ENCODE results near the gene TMEM178B. TPM values are rescaled to one million over a fixed set of nuclear protein-coding genes. Genes with fewer than 3 reads are reported as not detected.
"Not testable (repeated sequence)": the region's sequence is repeated elsewhere in the genome, so short reads cannot be mapped to it uniquely, and the experiment has no call there.

The TMEM178B gene
- total RNA-seq, 1 experiment from 2014 or later = not detected

- H3K4me2 ChIP-seq = no peak overlapping the region
- no peaks in the 10 kb centered on the region for H3K36me3 ChIP-seq (ENCODE audit: low read depth)
- 0 out of 2 replicates have a peak, but pooled peaks cover 3% of the 10 kb centered on the region for H3K9me2 ChIP-seq (ENCODE audit: insufficient read depth)
- H4K20me1 ChIP-seq (ENCODE audit: insufficient read depth) = no peaks in the 10 kb centered on the region
- POLR2A ChIA-PET (ENCODE audit: unreplicated experiment) = no interaction called here
- H2AFZ ChIP-seq = no peak overlapping the region
- H3K27ac ChIP-seq = no peak overlapping the region
- H3F3A ChIP-seq (ENCODE audit: insufficient read depth, low read depth) = no peaks in the 10 kb centered on the region
- no peaks in the 10 kb centered on the region for H3K79me2 ChIP-seq (ENCODE audit: low read depth)
- no TSS peak for BruUV-seq (replicated peaks)
- no peaks in the 10 kb centered on the region for H3K9me3 ChIP-seq (ENCODE audit: insufficient read depth, low read depth)
- TF ChIP-seq EZH2 (IDR thresholded peaks at IDR 0.05; ENCODE audit: low read depth) (no peak), CTCF (conservative IDR thresholded peaks at IDR 0.05) (no peak)
- no peak for DNase-seq
- CTCF ChIA-PET = no interaction called here
- peaks cover 10% of the 10 kb centered on the region; the same call in 1 of the 2 replicates for H3K27me3 ChIP-seq (ENCODE audit: insufficient read depth, low read depth)
- no peak overlapping the region for H3K4me3 ChIP-seq
- intact Hi-C loops (cut with micrococcal nuclease; ENCODE audit: unreplicated experiment) = no loop called here
- no peaks in the 10 kb centered on the region for H3K4me1 ChIP-seq (replicated peaks; ENCODE audit: insufficient read depth)
These were observed 116.6 kb downstream of the TMEM178B start for GRCh38 chr7:141190495-141190894.

- BruUV-seq (replicated peaks) = no TSS peak
- Histone ChIP-seq H3K36me3 (ENCODE audit: low read depth) (no peaks in the 10 kb centered on the region), H3K79me2 (ENCODE audit: low read depth) (no peaks in the 10 kb centered on the region), H3K9me3 (ENCODE audit: insufficient read depth, low read depth) (no peaks in the 10 kb centered on the region), H3K4me2 (no peak overlapping the region), H3K27me3 (ENCODE audit: insufficient read depth, low read depth) (peaks cover 10% of the 10 kb centered on the region; the same call in 1 of the 2 replicates), H2AFZ (no peak overlapping the region), H3F3A (ENCODE audit: insufficient read depth, low read depth) (no peaks in the 10 kb centered on the region), H4K20me1 (ENCODE audit: insufficient read depth) (no peaks in the 10 kb centered on the region), H3K27ac (no peak overlapping the region), H3K9me2 (ENCODE audit: insufficient read depth) (0 out of 2 replicates have a peak, but pooled peaks cover 3% of the 10 kb centered on the region), H3K4me1 (replicated peaks; ENCODE audit: insufficient read depth) (no peaks in the 10 kb centered on the region), H3K4me3 (no peak overlapping the region)
- ChIA-PET POLR2A (ENCODE audit: unreplicated experiment) (no interaction called here), CTCF (no interaction called here)
- intact Hi-C loops (cut with micrococcal nuclease; ENCODE audit: unreplicated experiment) = no loop called here
- TF ChIP-seq EZH2 (IDR thresholded peaks at IDR 0.05; ENCODE audit: low read depth) (no peak), CTCF (conservative IDR thresholded peaks at IDR 0.05) (no peak)
- no peak for DNase-seq
These were observed 117.4 kb downstream of the TMEM178B start for GRCh38 chr7:141191277-141191676.

- POLR2A ChIA-PET (ENCODE audit: unreplicated experiment) = no interaction called here
- intact Hi-C loops (cut with micrococcal nuclease; ENCODE audit: unreplicated experiment) = no loop called here
- no peak overlapping the region for H2AFZ ChIP-seq
- H3F3A ChIP-seq (ENCODE audit: insufficient read depth, low read depth) = no peaks in the 10 kb centered on the region
- 0 out of 2 replicates have a peak, but pooled peaks cover 3% of the 10 kb centered on the region for H3K9me2 ChIP-seq (ENCODE audit: insufficient read depth)
- TF ChIP-seq CTCF (conservative IDR thresholded peaks at IDR 0.05) = no peak
- no peak for TF ChIP-seq EZH2 (IDR thresholded peaks at IDR 0.05; ENCODE audit: low read depth)
- no peaks in the 10 kb centered on the region for H3K4me1 ChIP-seq (replicated peaks; ENCODE audit: insufficient read depth)
- H3K36me3 ChIP-seq (ENCODE audit: low read depth) = no peaks in the 10 kb centered on the region
- peaks cover 18% of the 10 kb centered on the region for H3K27me3 ChIP-seq (ENCODE audit: insufficient read depth, low read depth)
- H3K27ac ChIP-seq = no peak overlapping the region
- DNase-seq = no peak
- BruUV-seq (replicated peaks) = no TSS peak
- H4K20me1 ChIP-seq (ENCODE audit: insufficient read depth) = no peaks in the 10 kb centered on the region
- H3K9me3 ChIP-seq (ENCODE audit: insufficient read depth, low read depth) = no peaks in the 10 kb centered on the region
- no peak overlapping the region for H3K4me3 ChIP-seq
- CTCF ChIA-PET = no interaction called here
- H3K79me2 ChIP-seq (ENCODE audit: low read depth) = no peaks in the 10 kb centered on the region
- H3K4me2 ChIP-seq = no peak overlapping the region
These were observed 119.2 kb downstream of the TMEM178B start for GRCh38 chr7:141193066-141193465.

- intact Hi-C loops (cut with micrococcal nuclease; ENCODE audit: unreplicated experiment); H3K36me3 ChIP-seq (ENCODE audit: low read depth); H3K79me2 ChIP-seq (ENCODE audit: low read depth); H3K9me3 ChIP-seq (ENCODE audit: insufficient read depth, low read depth); H2AFZ ChIP-seq; H4K20me1 ChIP-seq (ENCODE audit: insufficient read depth); CTCF ChIA-PET; POLR2A ChIA-PET (ENCODE audit: unreplicated experiment); BruUV-seq (replicated peaks); H3K4me3 ChIP-seq; DNase-seq; H3K27ac ChIP-seq; H3K4me2 ChIP-seq; H3K9me2 ChIP-seq (ENCODE audit: insufficient read depth); H3F3A ChIP-seq (ENCODE audit: insufficient read depth, low read depth); H3K4me1 ChIP-seq (replicated peaks; ENCODE audit: insufficient read depth): not testable (repeated sequence)
- peaks cover 32% of the 10 kb centered on the region for H3K27me3 ChIP-seq (ENCODE audit: insufficient read depth, low read depth)
These were observed 121.9 kb downstream of the TMEM178B start for GRCh38 chr7:141195722-141196121.

Measured in PC-9 (cell line).